K562 (cell line): ENCODE results near the gene CCSER1. TPM values are rescaled to one million over a fixed set of nuclear protein-coding genes. Genes with fewer than 3 reads are reported as not detected.

Experiments used
- ATAC-seq: fragments of 200-7000 bp; cut with Tn5 transposase; 3 replicates; pipeline ENCODE4 v1.9.1; 2020; ENCODE audit warnings: moderate library complexity
- BruUV-seq: library from RNA; stranded (reverse); fragments of 400-500 nt; replicated peaks from 2 replicates; lab custom pipeline; 2021; lab: Mats Ljungman, UMichigan
- CTCF ChIA-PET: fragments of 300-600 bp; formaldehyde crosslinking; extraction: SDS; loops from one replicate; lab custom pipeline; 2021; ENCODE audit warnings: low intra/inter-chr PET ratio; lab: Yijun Ruan, JAX
- POLR2A ChIA-PET: fragments of 300-600, 350-650 bp; sonication (Branson Sonifier 250); formaldehyde crosslinking; extraction: SDS; loops from one replicate; lab custom pipeline; 2021; ENCODE audit warnings: antibody characterized with exemption, inconsistent platforms; lab: Yijun Ruan, JAX
- DNase-seq, 4 experiments: peaks; one replicate each; pipeline versions ENCODE4 v3.0.0 to v3.0.0-alpha.2; 2011 to 2018; ENCODE audit warnings: low spot score in 3 of 4, mixed read lengths in 3 of 4; ENCODE audit errors: extremely low read depth in 1 of 4
- FAIRE-seq: peaks from 2 replicates; lab custom pipeline; 2011; peaks lifted over from hg19 to GRCh38; lab: Jason Lieb, UNC
- H2AFZ ChIP-seq: 2 replicates; pipeline ENCODE4 v1.6.0; 2011; ENCODE audit warnings: low read depth, low read length, control low read depth, inconsistent platforms
- H3K27ac ChIP-seq: fragments of 200-600 bp; 3 replicates; pipeline ENCODE4 v1.8.0; 2011; ENCODE audit warnings: low read depth, mild to moderate bottlenecking, control low read depth, inconsistent platforms, low read length, moderate library complexity, mixed read lengths; ENCODE audit errors: extremely low read depth
- H3K27me3 ChIP-seq, 2 experiments: fragments of 300-600 bp in 1 of 2; 2 replicates in 1 of 2; 3 replicates in 1 of 2; pipeline versions ENCODE4 v1.6.0 to v1.8.0; 2011; ENCODE audit warnings: inconsistent platforms in 2 of 2, low read length in 2 of 2, mild to moderate bottlenecking in 1 of 2, mixed read lengths in 1 of 2, moderate library complexity in 1 of 2; ENCODE audit not compliant: control insufficient read depth in 2 of 2, insufficient read depth in 2 of 2
- H3K36me3 ChIP-seq: fragments of 300-600 bp; 3 replicates; pipeline ENCODE4 v1.8.0; 2011; ENCODE audit warnings: mild to moderate bottlenecking, low read length, inconsistent platforms; ENCODE audit not compliant: control insufficient read depth, insufficient read depth
- H3K4me1 ChIP-seq, 2 experiments: fragments of 200-600 bp in 1 of 2; replicated peaks in 1 of 2; 2 replicates in 1 of 2; 3 replicates in 1 of 2; pipeline versions ENCODE4 v1.5.1 to v1.8.0; 2011; ENCODE audit warnings: inconsistent platforms in 2 of 2, low read length in 2 of 2, mild to moderate bottlenecking in 1 of 2, mixed read lengths in 1 of 2, moderate library complexity in 1 of 2; ENCODE audit not compliant: control insufficient read depth in 2 of 2, insufficient read depth in 2 of 2
- H3K4me2 ChIP-seq: 2 replicates; pipeline ENCODE4 v1.6.1; 2011; ENCODE audit warnings: low read length, control low read depth, inconsistent platforms, mixed read lengths; ENCODE audit not compliant: insufficient read depth
- H3K4me3 ChIP-seq: fragments of 200-600 bp; sonication (generic), shearing (Covaris generic); 2 replicates; pipeline ENCODE4 v1.5.1; 2016; ENCODE audit warnings: control low read depth, inconsistent platforms
- H3K79me2 ChIP-seq: fragments of 200-600 bp; 3 replicates; pipeline ENCODE4 v1.8.0; 2011; ENCODE audit warnings: low read length, inconsistent platforms; ENCODE audit not compliant: control insufficient read depth, insufficient read depth
- H3K9ac ChIP-seq, 2 experiments: 2 replicates each; pipeline versions ENCODE4 v1.6.0 to v1.6.1; 2011; ENCODE audit warnings: low read depth in 2 of 2, low read length in 2 of 2, control low read depth in 1 of 2, inconsistent platforms in 1 of 2, mild to moderate bottlenecking in 1 of 2, mixed read lengths in 1 of 2; ENCODE audit not compliant: insufficient read depth in 1 of 2
- H3K9me1 ChIP-seq: one replicate; pipeline ENCODE4 v1.6.0; 2011; ENCODE audit warnings: inconsistent platforms, mild to moderate bottlenecking, low read length, moderate library complexity; ENCODE audit not compliant: control insufficient read depth, insufficient read depth
- H3K9me3 ChIP-seq: replicated peaks from 2 replicates; pipeline ENCODE4 v1.5.1; 2011; ENCODE audit warnings: low read depth, low read length, inconsistent platforms; ENCODE audit not compliant: control insufficient read depth, insufficient read depth
- H4K20me1 ChIP-seq: replicated peaks from 2 replicates; pipeline ENCODE4 v1.6.1; 2011; ENCODE audit warnings: low read length, inconsistent platforms, mixed read lengths; ENCODE audit not compliant: control insufficient read depth, insufficient read depth
- ARID1B ChIP-seq: fragments of 450-650 bp; IDR thresholded peaks from 2 replicates; pipeline ENCODE4 v1.6.1; 2016; ENCODE audit warnings: antibody characterized with exemption, mild to moderate bottlenecking, inconsistent platforms
- E4F1 ChIP-seq: fragments of 250-450 bp; sonication (Bioruptor Pico); IDR thresholded peaks from 2 replicates; pipeline ENCODE4 v1.5.0; 2021; ENCODE audit warnings: mild to moderate bottlenecking, borderline replicate concordance
- POLR2A ChIP-seq: fragments of 450-650 bp; conservative IDR thresholded peaks from 2 replicates; pipeline ENCODE4 v1.6.1; 2016
- POLR2AphosphoS5 ChIP-seq: IDR thresholded peaks from 2 replicates; pipeline ENCODE4 v1.6.1; 2011; ENCODE audit warnings: mild to moderate bottlenecking, low read depth, low read length, moderate library complexity; ENCODE audit not compliant: control insufficient read depth, insufficient read depth
- RNF219 ChIP-seq: fragments of 250-450 bp; sonication (Bioruptor Pico); IDR thresholded peaks from 2 replicates; pipeline ENCODE4 v1.5.0; 2022; ENCODE audit warnings: mild to moderate bottlenecking
- TBL1XR1 ChIP-seq, 2 experiments: IDR thresholded peaks; 2 replicates each; pipeline ENCODE4 v1.6.1; 2012; ENCODE audit warnings: improper control_type of control experiment in 2 of 2, low read length in 2 of 2, mild to moderate bottlenecking in 1 of 2
- ZNF140 ChIP-seq: fragments of 250-450 bp; sonication (Bioruptor Pico); IDR thresholded peaks from 2 replicates; pipeline ENCODE4 v1.8.0; 2021; ENCODE audit warnings: moderate library complexity, mild to moderate bottlenecking, inconsistent platforms
- ZNF280B ChIP-seq: fragments of 250-450 bp; sonication (Bioruptor Pico); IDR thresholded peaks from 2 replicates; pipeline ENCODE4 v1.5.1; 2021; ENCODE audit warnings: mild to moderate bottlenecking
- WGBS: fragments of 100-300 bp; shearing (Covaris generic); methylation state at CpG from one replicate; pipeline ENCODE4 v1.1.6; 2016; ENCODE audit warnings: low coverage, mixed read lengths; ENCODE audit not compliant: insufficient coverage; ENCODE audit errors: missing lambda C conversion rate; 5-methylcytosine and 5-hydroxymethylcytosine counted together
- in situ Hi-C: fragments of 300-500 bp; cut with MboI; formaldehyde crosslinking; loops from 4 replicates; pipeline ENCODE4 v1.15.0; 2018; ENCODE audit warnings: inconsistent platforms, mixed read lengths
- intact Hi-C: fragments of 100-400 bp; cut with micrococcal nuclease; formaldehyde crosslinking; loops from 2 replicates; pipeline ENCODE4 v1.14.2; 2022
- polyA plus RNA-seq, 8 experiments: library from polyadenylated mRNA; depleted of rRNA in 4 of 8; stranded (reverse) in 5 of 8; unstranded in 3 of 8; fragments of >200 nt; fragmentation: Nextera tagmentation in 2 of 8; fragmentation: Illumina TruSeq in 1 of 8; extraction: Ambion mirVana in 2 of 8; extraction: Trizol in 1 of 8; gene quantifications; 2 replicates each; pipeline versions ENCODE4 v1.2.1 to v1.2.3, GENCODE V29; 2011 to 2014; ENCODE audit warnings: inconsistent platforms in 1 of 8, missing spikeins in 1 of 8
- total RNA-seq, 7 experiments: library from RNA; depleted of rRNA in 6 of 7; stranded (reverse); fragments of >200 nt in 6 of 7; fragmentation: Illumina TruSeq in 2 of 7; extraction: Trizol in 2 of 7; gene quantifications; 2 replicates each; pipeline versions ENCODE4 v1.2.1 to v1.2.3, GENCODE V29; 2011 to 2021; ENCODE audit warnings: low replicate concordance in 1 of 7

The CCSER1 gene
- total and polyA plus RNA-seq, 9 of the 15 experiments (the other 6 are each of a cell fraction or from before 2014, with no cell fraction given), result not detected

GRCh38 chr4:90184560-90184959 lies 57.4 kb downstream of the CCSER1 start:
- H3K9me1 ChIP-seq, result no peaks in the 10 kb centered on the region
- H2AFZ ChIP-seq, result no peak overlapping the region
- ATAC-seq (no peak), DNase-seq (no peak), FAIRE-seq (no peak)
- ChIA-PET CTCF (no interaction called here), POLR2A (no interaction called here)
- no peak overlapping the region for H3K27ac ChIP-seq
- no peak overlapping the region for H3K4me3 ChIP-seq
- no peak overlapping the region for H3K4me2 ChIP-seq
- no peaks in the 10 kb centered on the region for H3K79me2 ChIP-seq
- in situ Hi-C loops (no loop called here), intact Hi-C loops (no loop called here)
- no peaks in the 10 kb centered on the region for H4K20me1 ChIP-seq
- TF ChIP-seq ZNF280B (CRISPR knock-in tag), result no peak
- TF ChIP-seq POLR2A, result no peak
- no peak overlapping the region for H3K9ac ChIP-seq
- no TSS peak for BruUV-seq
- WGBS, result 0% methylated on average over 1 of the region's 1 CpG
- H3K4me1 ChIP-seq, result no peaks in the 10 kb centered on the region
- no peaks in the 10 kb centered on the region for H3K27me3 ChIP-seq
- no peaks in the 10 kb centered on the region; the same call in 1 of the 2 replicates for H3K9me3 ChIP-seq
- H3K36me3 ChIP-seq, result no peaks in the 10 kb centered on the region

- intact Hi-C loops, result no loop called here
- Histone ChIP-seq H3K4me3 (no peak overlapping the region), H4K20me1 (no peaks in the 10 kb centered on the region), H3K9me1 (no peaks in the 10 kb centered on the region), H3K9me3 (no peaks in the 10 kb centered on the region; the same call in 1 of the 2 replicates), H3K9ac (no peak overlapping the region), H2AFZ (no peak overlapping the region), H3K27me3 (no peaks in the 10 kb centered on the region), H3K36me3 (no peaks in the 10 kb centered on the region), H3K27ac (no peak overlapping the region), H3K79me2 (no peaks in the 10 kb centered on the region), H3K4me2 (no peak overlapping the region), H3K4me1 (no peaks in the 10 kb centered on the region)
- ChIA-PET CTCF (no interaction called here), POLR2A (no interaction called here)
- in situ Hi-C loops, result no loop called here
- ATAC-seq (no peak), DNase-seq (no peak), FAIRE-seq (no peak)
- no TSS peak for BruUV-seq
- WGBS, result 0% methylated on average over 1 of the region's 1 CpG
- no peak for TF ChIP-seq RNF219 (CRISPR knock-in tag)
- no peak for TF ChIP-seq ARID1B
- TF ChIP-seq POLR2AphosphoS5, result no peak
- TF ChIP-seq TBL1XR1 (IDR thresholded peaks at IDR 0.05; ENCODE audit: low read length in 2 of 2), result no peak
- no peak for TF ChIP-seq E4F1
- TF ChIP-seq ZNF140 (CRISPR knock-in tag), result no peak
Observed at GRCh38 chr4:90185416-90185815, 58.2 kb downstream of the CCSER1 start.
